Germinal center (tissue), 1 donor: ENCODE data around the gene SCAP.
"Not testable (repeated sequence)": the region's sequence is repeated elsewhere in the genome, so short reads cannot be mapped to it uniquely, and the experiment has no call there.

Experiments
- DNase-seq: peaks from one replicate; pipeline ENCODE4 v3.0.0; 2012; ENCODE audit warnings: mixed read lengths, low spot score

The SCAP gene

GRCh38 chr3:47394881-47395280 is 80.9 kb downstream of the SCAP start:
- no peak for DNase-seq

- DNase-seq = no peak
Measured at GRCh38 chr3:47394140-47394870, 81.4 kb downstream of the SCAP start.

GRCh38 chr3:47392933-47393332 is 82.8 kb downstream of the SCAP start:
- no peak for DNase-seq

GRCh38 chr3:47385796-47386195 is 89.9 kb downstream of the SCAP start:
- DNase-seq = no peak

- no peak for DNase-seq
Measured at GRCh38 chr3:47385007-47385406, 90.7 kb downstream of the SCAP start.

GRCh38 chr3:47384425-47384824 is 91.3 kb downstream of the SCAP start:
- no peak for DNase-seq

- DNase-seq = peak; percentile 90
Measured at GRCh38 chr3:47381317-47382157, 94.2 kb downstream of the SCAP start.

GRCh38 chr3:47380601-47381316 is 95.0 kb downstream of the SCAP start, which contains the start of gene PTPN23:
Gene PTPN23 (plus strand): TSS chr3:47381021. CDS start chr3:47381097, 76 bp downstream.
- DNase-seq = peak; percentile 98

GRCh38 chr3:47380026-47380600 is 95.6 kb downstream of the SCAP start:
- DNase-seq = no peak

GRCh38 chr3:47379411-47379899 is 96.3 kb downstream of the SCAP start:
- DNase-seq = no peak

- DNase-seq = no peak
Measured at GRCh38 chr3:47378869-47379268, 96.9 kb downstream of the SCAP start.

GRCh38 chr3:47377186-47377585 is 98.6 kb downstream of the SCAP start:
- no peak for DNase-seq

- DNase-seq = no peak
Measured at GRCh38 chr3:47376393-47376792, 99.3 kb downstream of the SCAP start.

GRCh38 chr3:47374587-47374986 is 101.2 kb downstream of the SCAP start:
- DNase-seq = no peak

GRCh38 chr3:47370887-47371697 is 104.6 kb downstream of the SCAP start:
- peak; percentile 72 for DNase-seq

GRCh38 chr3:47370020-47370419 is 105.7 kb downstream of the SCAP start:
- not testable (repeated sequence) for DNase-seq

- DNase-seq = no peak
Measured at GRCh38 chr3:47367631-47368030, 108.1 kb downstream of the SCAP start.

GRCh38 chr3:47366833-47367232 is 108.9 kb downstream of the SCAP start:
- no peak for DNase-seq

GRCh38 chr3:47365213-47366153 is 110.3 kb downstream of the SCAP start:
- no peak for DNase-seq
